GM04504 (cell line): ENCODE data around the gene THG1L.

ENCODE experiments used
- DNase-seq: peaks from one replicate; pipeline ENCODE4 v3.0.0-alpha.2; 2012; ENCODE audit warnings: low read depth

THG1L gene

GRCh38 chr5:157758706-157759105 lies 27.5 kb downstream of the THG1L start:
- DNase-seq, result no peak

GRCh38 chr5:157761690-157762621 lies 30.7 kb downstream of the THG1L start:
- DNase-seq, result peak; percentile 37

- DNase-seq, result no peak
Observed at GRCh38 chr5:157764531-157764930, 33.3 kb downstream of the THG1L start.

GRCh38 chr5:157766442-157766841 lies 35.2 kb downstream of the THG1L start:
- no peak for DNase-seq

- DNase-seq, result no peak
Observed at GRCh38 chr5:157766902-157767301, 35.7 kb downstream of the THG1L start.

GRCh38 chr5:157767689-157768088 lies 36.5 kb downstream of the THG1L start:
- no peak for DNase-seq

GRCh38 chr5:157770665-157771064 lies 39.4 kb downstream of the THG1L start:
- DNase-seq, result no peak

GRCh38 chr5:157772127-157772526 lies 40.9 kb downstream of the THG1L start:
- no peak for DNase-seq

GRCh38 chr5:157778121-157778805 lies 47.0 kb downstream of the THG1L start:
- DNase-seq, result peak; percentile 24

GRCh38 chr5:157779221-157779620 lies 48.0 kb downstream of the THG1L start:
- DNase-seq, result no peak

- DNase-seq, result no peak
Observed at GRCh38 chr5:157785801-157786200, 54.6 kb downstream of the THG1L start.
